ENCODE measurements around the gene FCER2. TPM values are rescaled to one million over a fixed set of nuclear protein-coding genes. Genes with fewer than 3 reads are reported as not detected.
A peak's percentile ranks its signal among the peaks of the same experiment; 100 is the strongest.

FCER2 gene
- total RNA-seq, 1 donor from 2014 or later: not detected

- Mint-ChIP-seq H3K27me3 (peaks cover 2% of the 10 kb centered on the region), H3K27ac (peak overlapping the region; percentile 39), H3K4me3 (ENCODE audit: low read depth) (no peak overlapping the region), H3K9me3 (ENCODE audit: low read depth) (no peaks in the 10 kb centered on the region), H3K36me3 (ENCODE audit: insufficient read depth) (peaks cover 3% of the 10 kb centered on the region), H3K4me1 (ENCODE audit: low read depth) (peaks cover 2% of the 10 kb centered on the region)
- TF ChIP-seq, protein P1, sequence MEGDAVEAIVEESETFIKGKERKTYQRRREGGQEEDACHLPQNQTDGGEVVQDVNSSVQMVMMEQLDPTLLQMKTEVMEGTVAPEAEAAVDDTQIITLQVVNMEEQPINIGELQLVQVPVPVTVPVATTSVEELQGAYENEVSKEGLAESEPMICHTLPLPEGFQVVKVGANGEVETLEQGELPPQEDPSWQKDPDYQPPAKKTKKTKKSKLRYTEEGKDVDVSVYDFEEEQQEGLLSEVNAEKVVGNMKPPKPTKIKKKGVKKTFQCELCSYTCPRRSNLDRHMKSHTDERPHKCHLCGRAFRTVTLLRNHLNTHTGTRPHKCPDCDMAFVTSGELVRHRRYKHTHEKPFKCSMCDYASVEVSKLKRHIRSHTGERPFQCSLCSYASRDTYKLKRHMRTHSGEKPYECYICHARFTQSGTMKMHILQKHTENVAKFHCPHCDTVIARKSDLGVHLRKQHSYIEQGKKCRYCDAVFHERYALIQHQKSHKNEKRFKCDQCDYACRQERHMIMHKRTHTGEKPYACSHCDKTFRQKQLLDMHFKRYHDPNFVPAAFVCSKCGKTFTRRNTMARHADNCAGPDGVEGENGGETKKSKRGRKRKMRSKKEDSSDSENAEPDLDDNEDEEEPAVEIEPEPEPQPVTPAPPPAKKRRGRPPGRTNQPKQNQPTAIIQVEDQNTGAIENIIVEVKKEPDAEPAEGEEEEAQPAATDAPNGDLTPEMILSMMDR (IDR thresholded peaks at IDR 0.05; ENCODE audit: unreplicated experiment): no peak
- DNase-seq (ENCODE audit: low spot score, unreplicated experiment): no peak
Observed at GRCh38 chr19:7685546-7686445, 16.1 kb downstream of the FCER2 start.

- DNase-seq (ENCODE audit: low spot score, unreplicated experiment): no peak
- H3K36me3 Mint-ChIP-seq (ENCODE audit: insufficient read depth): peaks cover 3% of the 10 kb centered on the region
- H3K27me3 Mint-ChIP-seq: peaks cover 17% of the 10 kb centered on the region
- TF ChIP-seq, protein P1 (IDR thresholded peaks at IDR 0.05; ENCODE audit: unreplicated experiment): no peak
- H3K4me3 Mint-ChIP-seq (ENCODE audit: low read depth): peak overlapping the region; percentile 85
- no peaks in the 10 kb centered on the region for H3K9me3 Mint-ChIP-seq (ENCODE audit: low read depth)
- H3K4me1 Mint-ChIP-seq (ENCODE audit: low read depth): peaks cover 2% of the 10 kb centered on the region
- H3K27ac Mint-ChIP-seq: peak overlapping the region; percentile 83
Observed at GRCh38 chr19:7682175-7682855, 19.6 kb downstream of the FCER2 start.

DNA sequence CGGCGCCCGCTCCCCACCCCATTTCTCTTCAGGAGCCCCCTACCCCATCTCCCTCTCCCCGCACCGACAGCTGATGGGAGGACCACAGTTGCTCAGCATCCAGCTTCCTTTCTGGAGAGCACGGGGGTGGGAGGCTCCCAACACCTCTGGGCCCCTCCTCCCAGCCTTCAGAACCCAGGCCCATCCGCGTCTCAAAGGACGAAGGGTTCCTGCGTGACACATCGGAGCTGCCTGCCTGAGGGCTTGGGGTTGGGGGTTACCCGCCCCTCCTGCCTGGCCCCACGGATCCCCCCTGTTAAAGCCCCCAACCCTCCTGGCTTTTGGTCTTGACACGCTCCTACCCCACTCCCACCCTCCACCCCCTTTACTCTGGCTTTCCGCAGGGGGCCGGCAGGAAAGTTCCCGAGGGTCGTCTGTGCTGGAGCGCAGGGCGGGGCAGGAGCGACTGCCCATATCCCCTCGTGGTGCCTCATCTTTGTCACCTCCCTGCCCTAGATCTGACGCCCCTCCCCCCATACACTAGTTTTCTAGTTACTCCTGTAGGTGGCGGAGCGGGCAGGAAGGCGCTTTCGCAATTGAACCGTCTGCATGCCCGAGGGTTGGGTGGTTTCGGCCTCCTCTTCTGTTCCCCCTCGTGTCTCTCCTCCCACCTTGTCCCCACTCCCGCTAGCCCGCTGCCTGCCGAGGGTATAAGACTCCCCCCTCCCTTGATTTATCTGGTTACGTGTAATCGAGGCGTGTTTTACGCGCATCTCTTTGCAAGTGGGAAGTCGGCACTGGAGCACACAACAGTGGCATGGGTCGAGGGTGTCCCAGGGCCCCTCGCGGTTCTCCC is 20.4 kb downstream of the FCER2 start:
- peak; percentile 48 for DNase-seq (ENCODE audit: low spot score, unreplicated experiment)
- Mint-ChIP-seq H3K36me3 (ENCODE audit: insufficient read depth) (peaks cover 3% of the 10 kb centered on the region), H3K27me3 (peaks cover 24% of the 10 kb centered on the region), H3K4me3 (ENCODE audit: low read depth) (peak overlapping the region; percentile 85), H3K4me1 (ENCODE audit: low read depth) (peaks cover 2% of the 10 kb centered on the region), H3K27ac (peak overlapping the region; percentile 83), H3K9me3 (ENCODE audit: low read depth) (no peaks in the 10 kb centered on the region)
- TF ChIP-seq, protein P1 (IDR thresholded peaks at IDR 0.05; ENCODE audit: unreplicated experiment): peak; percentile 47

- peaks cover 30% of the 10 kb centered on the region for H3K27me3 Mint-ChIP-seq
- DNase-seq (ENCODE audit: low spot score, unreplicated experiment): peak; percentile 87
- TF ChIP-seq, protein P1 (IDR thresholded peaks at IDR 0.05; ENCODE audit: unreplicated experiment): peak; percentile 99
- H3K4me3 Mint-ChIP-seq (ENCODE audit: low read depth): peak within 1 kb of the TSS; percentile 85
- peaks cover 2% of the 10 kb centered on the region for H3K4me1 Mint-ChIP-seq (ENCODE audit: low read depth)
- H3K9me3 Mint-ChIP-seq (ENCODE audit: low read depth): no peaks in the 10 kb centered on the region
- peaks cover 3% of the 10 kb centered on the region for H3K36me3 Mint-ChIP-seq (ENCODE audit: insufficient read depth)
- peak within 1 kb of the TSS; percentile 45 for H3K27ac Mint-ChIP-seq
Observed at GRCh38 chr19:7680606-7681339, 21.2 kb downstream of the FCER2 start, which contains the start of gene TRAPPC5. TSS of gene TRAPPC5 (plus strand) at chr19:7680833. CDS start at chr19:7682254, 1,421 bp downstream.

All from progenitor cell of endocrine pancreas (in vitro differentiated cells).